ENCODE results near the gene TOP3B.
A peak's percentile ranks its signal among the peaks of the same experiment; 100 is the strongest.

The TOP3B gene

GRCh38 chr22:21982338-21982965 lies at the start of gene TOP3B:
TSS of gene TOP3B (minus strand) at chr22:21982787. CDS start at chr22:21975709, 7,078 bp downstream.
- peaks cover 15% of the 10 kb centered on the region for H3K4me1 ChIP-seq (ENCODE audit: control insufficient read depth, insufficient read depth, low read length)
- H3K4me3 ChIP-seq (ENCODE audit: low read length in 2 of 2) = peak within 1 kb of the TSS; percentile 89 to 96
- no peaks in the 10 kb centered on the region for H3K9me3 ChIP-seq (ENCODE audit: control insufficient read depth in 2 of 2, low read length in 2 of 2)
- no peaks in the 10 kb centered on the region for H3K27me3 ChIP-seq (ENCODE audit: control insufficient read depth in 1 of 2, insufficient read depth in 2 of 2, low read length in 2 of 2)
- H3K27ac ChIP-seq (ENCODE audit: low read length) = peak within 1 kb of the TSS; percentile 62
- H3K36me3 ChIP-seq (ENCODE audit: control insufficient read depth in 2 of 2, insufficient read depth in 2 of 2, low read length in 2 of 2) = peaks cover 0 to 4% of the 10 kb centered on the region in 2 donors
- peak within 1 kb of the TSS; percentile 92 to 95 for H3K9ac ChIP-seq (ENCODE audit: low read length in 2 of 2)

GRCh38 chr22:22031183-22031945 lies 48.8 kb upstream of the TOP3B start:
- no peak overlapping the region for H3K9ac ChIP-seq (ENCODE audit: low read length in 2 of 2)
- no peak overlapping the region for H3K4me3 ChIP-seq (ENCODE audit: low read length in 2 of 2)
- H3K27me3 ChIP-seq (ENCODE audit: control insufficient read depth in 1 of 2, insufficient read depth in 2 of 2, low read length in 2 of 2) = peaks cover 3% of the 10 kb centered on the region in 2 donors
- H3K36me3 ChIP-seq (ENCODE audit: control insufficient read depth in 2 of 2, insufficient read depth in 2 of 2, low read length in 2 of 2) = no peaks in the 10 kb centered on the region
- H3K27ac ChIP-seq (ENCODE audit: low read length) = no peak overlapping the region
- no peaks in the 10 kb centered on the region for H3K9me3 ChIP-seq (ENCODE audit: control insufficient read depth in 2 of 2, low read length in 2 of 2)
- peaks cover 8% of the 10 kb centered on the region for H3K4me1 ChIP-seq (ENCODE audit: control insufficient read depth, insufficient read depth, low read length)

- H3K27me3 ChIP-seq (ENCODE audit: control insufficient read depth in 1 of 2, insufficient read depth in 2 of 2, low read length in 2 of 2) = peaks cover 3% of the 10 kb centered on the region in 2 donors
- no peak overlapping the region for H3K27ac ChIP-seq (ENCODE audit: low read length)
- H3K36me3 ChIP-seq (ENCODE audit: control insufficient read depth in 2 of 2, insufficient read depth in 2 of 2, low read length in 2 of 2) = no peaks in the 10 kb centered on the region
- H3K9me3 ChIP-seq (ENCODE audit: control insufficient read depth in 2 of 2, low read length in 2 of 2) = no peaks in the 10 kb centered on the region
- peaks cover 8% of the 10 kb centered on the region for H3K4me1 ChIP-seq (ENCODE audit: control insufficient read depth, insufficient read depth, low read length)
- no peak overlapping the region for H3K9ac ChIP-seq (ENCODE audit: low read length in 2 of 2)
- no peak overlapping the region for H3K4me3 ChIP-seq (ENCODE audit: low read length in 2 of 2)
Measured at GRCh38 chr22:22030493-22031182, 48.1 kb upstream of the TOP3B start.

GRCh38 chr22:22027955-22028354 lies 45.4 kb upstream of the TOP3B start:
- no peak overlapping the region for H3K4me3 ChIP-seq (ENCODE audit: low read length in 2 of 2)
- no peak overlapping the region for H3K9ac ChIP-seq (ENCODE audit: low read length in 2 of 2)
- no peaks in the 10 kb centered on the region for H3K9me3 ChIP-seq (ENCODE audit: control insufficient read depth in 2 of 2, low read length in 2 of 2)
- H3K27ac ChIP-seq (ENCODE audit: low read length) = no peak overlapping the region
- peaks cover 3% of the 10 kb centered on the region in 2 donors for H3K27me3 ChIP-seq (ENCODE audit: control insufficient read depth in 1 of 2, insufficient read depth in 2 of 2, low read length in 2 of 2)
- no peaks in the 10 kb centered on the region for H3K36me3 ChIP-seq (ENCODE audit: control insufficient read depth in 2 of 2, insufficient read depth in 2 of 2, low read length in 2 of 2)
- H3K4me1 ChIP-seq (ENCODE audit: control insufficient read depth, insufficient read depth, low read length) = peaks cover 8% of the 10 kb centered on the region

- H3K36me3 ChIP-seq (ENCODE audit: control insufficient read depth in 2 of 2, insufficient read depth in 2 of 2, low read length in 2 of 2) = no peaks in the 10 kb centered on the region
- H3K9ac ChIP-seq (ENCODE audit: low read length in 2 of 2) = no peak overlapping the region
- no peaks in the 10 kb centered on the region for H3K27me3 ChIP-seq (ENCODE audit: control insufficient read depth in 1 of 2, insufficient read depth in 2 of 2, low read length in 2 of 2)
- peaks cover 5% of the 10 kb centered on the region for H3K4me1 ChIP-seq (ENCODE audit: control insufficient read depth, insufficient read depth, low read length)
- H3K9me3 ChIP-seq (ENCODE audit: control insufficient read depth in 2 of 2, low read length in 2 of 2) = no peaks in the 10 kb centered on the region
- H3K27ac ChIP-seq (ENCODE audit: low read length) = no peak overlapping the region
- no peak overlapping the region for H3K4me3 ChIP-seq (ENCODE audit: low read length in 2 of 2)
Measured at GRCh38 chr22:22026157-22026831, 43.7 kb upstream of the TOP3B start.

- Histone ChIP-seq H3K9me3 (ENCODE audit: control insufficient read depth in 2 of 2, low read length in 2 of 2) (no peaks in the 10 kb centered on the region), H3K27ac (ENCODE audit: low read length) (no peak overlapping the region), H3K4me3 (ENCODE audit: low read length in 2 of 2) (no peak overlapping the region), H3K36me3 (ENCODE audit: control insufficient read depth in 2 of 2, insufficient read depth in 2 of 2, low read length in 2 of 2) (no peaks in the 10 kb centered on the region), H3K4me1 (ENCODE audit: control insufficient read depth, insufficient read depth, low read length) (no peaks in the 10 kb centered on the region), H3K27me3 (ENCODE audit: control insufficient read depth in 1 of 2, insufficient read depth in 2 of 2, low read length in 2 of 2) (no peaks in the 10 kb centered on the region), H3K9ac (ENCODE audit: low read length in 2 of 2) (no peak overlapping the region)
Measured at GRCh38 chr22:22025320-22026156, 43.0 kb upstream of the TOP3B start.

- Histone ChIP-seq H3K27ac (ENCODE audit: low read length) (no peak overlapping the region), H3K27me3 (ENCODE audit: control insufficient read depth in 1 of 2, insufficient read depth in 2 of 2, low read length in 2 of 2) (no peaks in the 10 kb centered on the region), H3K9ac (ENCODE audit: low read length in 2 of 2) (no peak overlapping the region), H3K4me3 (ENCODE audit: low read length in 2 of 2) (no peak overlapping the region), H3K4me1 (ENCODE audit: control insufficient read depth, insufficient read depth, low read length) (no peaks in the 10 kb centered on the region), H3K36me3 (ENCODE audit: control insufficient read depth in 2 of 2, insufficient read depth in 2 of 2, low read length in 2 of 2) (no peaks in the 10 kb centered on the region), H3K9me3 (ENCODE audit: control insufficient read depth in 2 of 2, low read length in 2 of 2) (no peaks in the 10 kb centered on the region)
Measured at GRCh38 chr22:22024440-22024839, 41.9 kb upstream of the TOP3B start.

- no peaks in the 10 kb centered on the region for H3K9me3 ChIP-seq (ENCODE audit: control insufficient read depth in 2 of 2, low read length in 2 of 2)
- H3K4me3 ChIP-seq (ENCODE audit: low read length in 2 of 2) = no peak overlapping the region
- no peaks in the 10 kb centered on the region for H3K4me1 ChIP-seq (ENCODE audit: control insufficient read depth, insufficient read depth, low read length)
- H3K27me3 ChIP-seq (ENCODE audit: control insufficient read depth in 1 of 2, insufficient read depth in 2 of 2, low read length in 2 of 2) = no peaks in the 10 kb centered on the region
- no peak overlapping the region for H3K9ac ChIP-seq (ENCODE audit: low read length in 2 of 2)
- no peaks in the 10 kb centered on the region for H3K36me3 ChIP-seq (ENCODE audit: control insufficient read depth in 2 of 2, insufficient read depth in 2 of 2, low read length in 2 of 2)
- H3K27ac ChIP-seq (ENCODE audit: low read length) = no peak overlapping the region
Measured at GRCh38 chr22:22023581-22024137, 41.1 kb upstream of the TOP3B start.

- Histone ChIP-seq H3K4me3 (ENCODE audit: low read length in 2 of 2) (no peak overlapping the region), H3K27me3 (ENCODE audit: control insufficient read depth in 1 of 2, insufficient read depth in 2 of 2, low read length in 2 of 2) (no peaks in the 10 kb centered on the region), H3K4me1 (ENCODE audit: control insufficient read depth, insufficient read depth, low read length) (no peaks in the 10 kb centered on the region), H3K27ac (ENCODE audit: low read length) (no peak overlapping the region), H3K36me3 (ENCODE audit: control insufficient read depth in 2 of 2, insufficient read depth in 2 of 2, low read length in 2 of 2) (no peaks in the 10 kb centered on the region), H3K9me3 (ENCODE audit: control insufficient read depth in 2 of 2, low read length in 2 of 2) (no peaks in the 10 kb centered on the region), H3K9ac (ENCODE audit: low read length in 2 of 2) (no peak overlapping the region)
Measured at GRCh38 chr22:22022947-22023534, 40.5 kb upstream of the TOP3B start.

All from stomach smooth muscle (tissue), 2 donors.